HG02970 (cell line): ENCODE measurements around the gene ZNF660.

Source experiments
- ATAC-seq: cut with Tn5 transposase; IDR thresholded peaks from one replicate; pipeline ENCODE4 v1.9.1; 2021; ENCODE audit warnings: mild to moderate bottlenecking, moderate library complexity, moderate number of reproducible peaks; ENCODE audit not compliant: unreplicated experiment, low FRiP score

The ZNF660 gene

DNA sequence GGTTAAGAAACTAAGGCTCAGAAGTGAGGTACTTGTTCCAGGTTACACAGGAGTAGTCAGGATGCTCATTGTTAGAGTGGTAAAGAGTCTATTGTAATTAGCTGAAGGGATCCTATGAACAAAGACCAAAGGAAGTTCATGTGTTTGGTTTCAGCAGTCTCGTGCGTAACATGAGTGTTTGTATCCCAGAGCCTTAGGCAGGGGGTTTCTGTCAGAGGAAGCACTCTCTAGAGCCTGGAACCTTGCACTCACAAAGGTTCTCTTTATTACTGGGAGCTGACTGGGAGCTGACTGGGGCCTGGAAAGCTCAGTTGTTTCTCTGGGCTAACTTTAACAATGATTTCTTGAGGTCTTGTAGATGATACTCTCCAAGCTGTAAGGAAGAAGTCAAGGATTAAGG lies 44.0 kb downstream of the ZNF660 start:
- ATAC-seq, result no peak

DNA sequence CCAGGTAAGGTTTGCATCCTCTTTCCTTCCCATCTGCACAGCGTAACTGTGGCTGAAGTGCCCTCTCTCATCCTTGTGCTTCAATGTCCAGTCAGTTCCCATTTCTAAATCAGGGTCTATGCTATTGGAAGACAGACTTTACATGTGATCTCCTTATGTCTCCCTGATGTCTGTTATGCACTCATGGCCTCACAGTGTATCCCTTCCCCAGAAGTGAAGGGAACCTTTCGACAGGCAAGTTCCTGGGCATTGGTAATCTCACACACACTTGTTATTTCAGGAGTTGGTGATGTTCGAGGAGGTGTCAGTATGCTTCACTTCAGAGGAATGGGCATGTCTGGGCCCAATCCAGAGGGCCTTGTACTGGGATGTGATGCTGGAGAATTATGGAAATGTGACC lies 47.4 kb downstream of the ZNF660 start:
- ATAC-seq, result no peak

DNA sequence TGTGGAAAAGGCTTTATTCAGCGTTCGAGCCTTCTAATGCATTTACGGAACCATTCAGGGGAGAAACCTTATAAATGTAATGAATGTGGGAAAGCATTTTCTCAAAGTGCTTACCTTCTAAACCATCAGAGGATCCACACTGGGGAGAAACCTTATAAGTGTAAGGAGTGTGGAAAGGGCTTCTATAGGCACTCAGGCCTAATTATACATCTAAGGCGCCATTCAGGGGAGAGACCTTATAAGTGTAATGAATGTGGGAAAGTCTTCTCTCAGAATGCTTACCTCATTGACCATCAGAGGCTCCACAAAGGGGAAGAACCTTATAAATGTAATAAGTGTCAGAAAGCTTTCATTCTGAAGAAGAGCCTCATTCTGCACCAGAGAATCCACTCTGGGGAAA lies 57.6 kb downstream of the ZNF660 start:
- no peak for ATAC-seq

DNA sequence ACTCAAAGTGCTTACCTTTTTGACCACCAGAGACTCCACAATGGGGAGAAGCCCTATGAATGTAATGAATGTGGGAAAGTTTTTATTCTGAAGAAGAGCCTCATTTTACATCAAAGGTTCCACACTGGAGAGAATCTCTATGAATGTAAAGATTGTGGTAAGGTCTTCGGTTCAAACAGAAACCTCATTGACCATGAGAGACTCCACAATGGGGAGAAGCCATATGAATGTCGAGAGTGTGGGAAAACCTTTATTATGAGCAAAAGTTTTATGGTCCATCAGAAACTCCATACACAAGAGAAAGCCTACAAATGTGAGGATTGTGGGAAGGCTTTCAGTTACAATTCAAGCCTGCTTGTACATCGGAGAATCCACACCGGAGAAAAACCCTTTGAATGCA lies 58.3 kb downstream of the ZNF660 start:
- ATAC-seq, result no peak

DNA sequence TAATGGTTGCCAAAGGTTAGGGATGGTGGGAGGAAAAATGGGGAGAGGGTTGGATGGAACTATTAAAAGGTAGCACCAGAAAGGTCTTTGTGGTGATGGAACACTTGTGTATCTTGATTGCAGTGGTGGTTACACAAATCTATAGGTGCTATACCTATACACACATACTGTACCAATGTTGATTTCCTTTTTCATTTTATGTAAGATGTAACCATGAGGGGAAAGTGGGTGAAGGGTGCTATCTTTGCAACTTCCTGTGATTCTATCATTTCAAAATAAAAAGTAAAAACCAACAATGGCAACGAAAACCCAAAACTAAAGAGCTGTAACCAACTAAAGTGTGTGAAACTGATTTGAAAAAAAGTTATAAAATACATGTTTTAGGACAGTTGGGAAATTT lies 63.0 kb downstream of the ZNF660 start:
- ATAC-seq, result no peak

DNA sequence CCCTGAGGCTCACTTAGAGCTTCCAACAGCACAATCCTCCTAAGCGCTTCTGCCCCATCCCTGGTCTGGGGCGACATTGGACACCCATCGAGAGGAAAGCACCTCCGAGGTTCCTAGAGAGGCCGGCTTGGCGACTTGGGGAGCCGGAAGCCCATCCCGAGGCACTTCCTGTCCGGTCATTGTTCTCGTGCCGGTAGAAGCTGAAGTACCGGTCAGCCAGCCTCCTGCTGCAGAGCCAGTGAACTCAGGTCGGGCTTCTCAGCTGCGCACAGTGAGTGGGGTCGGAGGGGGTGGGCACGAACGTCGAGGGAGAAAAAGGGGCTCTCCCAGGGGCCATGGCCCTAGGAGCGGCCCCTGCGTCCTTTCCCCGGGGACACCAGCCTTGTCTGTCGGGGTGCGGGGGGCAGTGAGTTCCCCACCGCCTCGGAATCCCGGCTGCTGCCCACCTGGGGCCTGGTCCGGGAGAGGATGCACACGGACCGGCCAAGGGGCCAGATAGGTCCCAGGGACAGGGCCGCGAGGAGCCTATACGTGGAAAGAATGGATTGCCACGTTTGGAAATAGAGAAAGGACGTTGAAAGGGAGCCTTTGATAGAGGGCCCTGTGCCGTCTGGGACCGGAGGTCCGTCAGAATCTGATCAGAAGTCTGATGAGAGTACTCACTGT lies 63.9 kb downstream of the ZNF660 start, which contains the start of gene ZNF35:
TSS of gene ZNF35 (plus strand) at position 169 of the 666 bp plus-strand sequence. CDS start 2,336 bp downstream, outside the sequence.
- no peak for ATAC-seq
